GM12878 (cell line): Measurements from ENCODE around the gene OPRD1. TPM values are rescaled to one million over a fixed set of nuclear protein-coding genes. Genes with fewer than 3 reads are reported as not detected.

Source experiments
- ATAC-seq: fragments of 200-7000 bp; cut with Tn5 transposase; 3 replicates; pipeline ENCODE4 v1.9.1; 2020; ENCODE audit warnings: mild to moderate bottlenecking, moderate library complexity
- BruUV-seq: library from RNA; stranded (reverse); fragments of 400-500 nt; replicated peaks from 2 replicates; lab custom pipeline; 2021; lab: Mats Ljungman, UMichigan
- CTCF ChIA-PET: fragments of 300-600 bp; sonication (Branson Sonifier 250); formaldehyde crosslinking; extraction: SDS; loops from one replicate; lab custom pipeline; 2021; ENCODE audit warnings: inconsistent platforms; lab: Yijun Ruan, JAX
- POLR2A ChIA-PET: fragments of 350-600 bp; formaldehyde crosslinking; extraction: SDS; loops from one replicate; lab custom pipeline; 2021; ENCODE audit warnings: inconsistent platforms; lab: Charles Lee
- RAD21 ChIA-PET: fragments of 300-600 bp; sonication (Branson Sonifier 250); formaldehyde crosslinking; loops from one replicate; lab custom pipeline; 2023; ENCODE audit warnings: antibody characterized with exemption; ENCODE audit not compliant: unreplicated experiment; lab: Charles Lee
- SMC1A ChIA-PET: fragments of 300-600 bp; sonication (Branson Sonifier 250); formaldehyde crosslinking; loops from one replicate; lab custom pipeline; 2023; ENCODE audit not compliant: unreplicated experiment, uncharacterized antibody; lab: Charles Lee
- DNase-seq: peaks from one replicate; pipeline ENCODE4 v3.0.0-alpha.2; 2011; ENCODE audit warnings: low read depth, low spot score
- FAIRE-seq: peaks from 3 replicates; lab custom pipeline; 2011; peaks lifted over from hg19 to GRCh38; lab: Jason Lieb, UNC
- H2AFZ ChIP-seq: 2 replicates; pipeline ENCODE4 v1.6.0; 2011; ENCODE audit warnings: low read depth, low read length, control low read depth; ENCODE audit not compliant: control insufficient read depth
- H3K27ac ChIP-seq: 2 replicates; pipeline ENCODE4 v1.5.1; 2011; ENCODE audit warnings: control low read depth; ENCODE audit not compliant: control insufficient read depth, insufficient read depth
- H3K27me3 ChIP-seq, 2 experiments: replicated peaks in 1 of 2; 2 replicates each; pipeline versions ENCODE4 v1.6.0 to v1.6.1; 2011; ENCODE audit warnings: low read length in 1 of 2; ENCODE audit not compliant: control insufficient read depth in 2 of 2, insufficient read depth in 2 of 2
- H3K36me3 ChIP-seq, 2 experiments: 2 replicates each; pipeline ENCODE4 v1.5.1; 2011; ENCODE audit warnings: low read length in 1 of 2; ENCODE audit not compliant: control insufficient read depth in 2 of 2, insufficient read depth in 2 of 2
- H3K4me1 ChIP-seq: 2 replicates; pipeline ENCODE4 v1.6.1; 2011; ENCODE audit warnings: mild to moderate bottlenecking, low read length, moderate library complexity, mixed read lengths; ENCODE audit not compliant: control insufficient read depth, insufficient read depth
- H3K4me2 ChIP-seq: 2 replicates; pipeline ENCODE4 v1.6.0; 2011; ENCODE audit warnings: control low read depth; ENCODE audit not compliant: control insufficient read depth, insufficient read depth
- H3K4me3 ChIP-seq: fragments of 200-600 bp; sonication (generic); 2 replicates; pipeline ENCODE4 v1.5.1; 2016
- H3K79me2 ChIP-seq: 2 replicates; pipeline ENCODE4 v1.6.0; 2011; ENCODE audit warnings: low read length; ENCODE audit not compliant: control insufficient read depth, insufficient read depth
- H3K9ac ChIP-seq: 2 replicates; pipeline ENCODE4 v1.8.0; 2011; ENCODE audit warnings: low read length, control low read depth, mixed read lengths; ENCODE audit not compliant: control insufficient read depth, insufficient read depth
- H3K9me3 ChIP-seq: replicated peaks from 3 replicates; pipeline ENCODE4 v1.5.1; 2011; ENCODE audit warnings: mild to moderate bottlenecking, low read length; ENCODE audit not compliant: control insufficient read depth, insufficient read depth
- H4K20me1 ChIP-seq: 2 replicates; pipeline ENCODE4 v1.6.0; 2011; ENCODE audit not compliant: control insufficient read depth, insufficient read depth
- CBX5 ChIP-seq: sonication (generic); IDR thresholded peaks from 2 replicates; pipeline ENCODE4 v1.6.1; 2016; ENCODE audit warnings: low read depth, moderate library complexity, mild to moderate bottlenecking, inconsistent platforms
- CHD4 ChIP-seq: fragments of 200-600 bp; sonication (generic); IDR thresholded peaks from 2 replicates; pipeline ENCODE4 v1.6.1; 2016; ENCODE audit warnings: mild to moderate bottlenecking
- FOXM1 ChIP-seq: IDR thresholded peaks from 2 replicates; pipeline ENCODE4 v1.6.1; 2012; ENCODE audit warnings: low read depth, mild to moderate bottlenecking, inconsistent platforms, low read length, moderate library complexity
- HDAC6 ChIP-seq: fragments of 200-600 bp; sonication (generic); IDR thresholded peaks from one replicate; pipeline ENCODE4 v1.8.0; 2017; ENCODE audit warnings: antibody characterized with exemption; ENCODE audit not compliant: unreplicated experiment
- IKZF1 ChIP-seq: fragments of 450-650 bp; conservative IDR thresholded peaks from 2 replicates; pipeline ENCODE4 v1.6.1; 2017; ENCODE audit warnings: antibody characterized with exemption, mild to moderate bottlenecking
- KLF5 ChIP-seq: fragments of 450-650 bp; IDR thresholded peaks from 2 replicates; pipeline ENCODE4 v1.6.1; 2014; ENCODE audit warnings: mild to moderate bottlenecking; ENCODE audit not compliant: partially characterized antibody
- MTA3 ChIP-seq: IDR thresholded peaks from 2 replicates; pipeline ENCODE4 v1.6.1; 2012; ENCODE audit warnings: low read length, inconsistent platforms, borderline replicate concordance
- MYB ChIP-seq: fragments of 150-350 bp; IDR thresholded peaks from 2 replicates; pipeline ENCODE4 v1.6.1; 2014; ENCODE audit warnings: mild to moderate bottlenecking, low read depth, low read length, borderline replicate concordance
- NFXL1 ChIP-seq: fragments of 450-650 bp; IDR thresholded peaks from 2 replicates; pipeline ENCODE4 v1.6.1; 2017; ENCODE audit warnings: antibody characterized with exemption, mild to moderate bottlenecking, borderline replicate concordance
- NFYA ChIP-seq: IDR thresholded peaks from 2 replicates; pipeline ENCODE4 v1.6.1; 2011; ENCODE audit warnings: low read depth, mild to moderate bottlenecking, low read length, improper control_type of control experiment, borderline replicate concordance
- PML ChIP-seq: IDR thresholded peaks from 2 replicates; pipeline ENCODE4 v1.6.1; 2012; ENCODE audit warnings: low read length, inconsistent platforms
- POU2F2 ChIP-seq: IDR thresholded peaks from 3 replicates; pipeline ENCODE4 v1.6.1; 2011; ENCODE audit warnings: low read depth, mild to moderate bottlenecking, low read length, borderline replicate concordance
- RBBP5 ChIP-seq: fragments of 200-600 bp; sonication (generic); conservative IDR thresholded peaks from 2 replicates; pipeline ENCODE4 v1.6.1; 2016
- RFX5 ChIP-seq: IDR thresholded peaks from 2 replicates; pipeline ENCODE4 v1.6.1; 2011; ENCODE audit warnings: low read depth, low read length, improper control_type of control experiment
- SIX5 ChIP-seq: IDR thresholded peaks from 2 replicates; pipeline ENCODE4 v1.6.1; 2011; ENCODE audit warnings: mild to moderate bottlenecking, low read depth, low read length, moderate library complexity; ENCODE audit not compliant: severe bottlenecking
- TCF7 ChIP-seq: IDR thresholded peaks from 2 replicates; pipeline ENCODE4 v1.6.1; 2014; ENCODE audit warnings: antibody characterized with exemption, borderline replicate concordance
- USF1 ChIP-seq: IDR thresholded peaks from 2 replicates; pipeline ENCODE4 v1.6.1; 2011; ENCODE audit warnings: borderline replicate concordance, low read depth, mild to moderate bottlenecking, moderate library complexity, mixed read lengths, low read length; ENCODE audit not compliant: insufficient read depth; ENCODE audit errors: extremely low read length
- WGBS: methylation state at CpG from one replicate; pipeline ENCODE4 v1.1.6; 2016; ENCODE audit warnings: low lambda C conversion rate; ENCODE audit not compliant: insufficient replicate concordance, insufficient coverage; ENCODE audit errors: missing lambda C conversion rate; 5-methylcytosine and 5-hydroxymethylcytosine counted together
- in situ Hi-C: fragments of 300-500 bp; cut with MboI; formaldehyde crosslinking; loops from 9 replicates; pipeline ENCODE4 v1.14.3; 2018; ENCODE audit warnings: mixed read lengths
- intact Hi-C: fragments of 100-400 bp; cut with micrococcal nuclease; formaldehyde crosslinking; loops from one replicate; pipeline ENCODE4 v1.14.2; 2022; ENCODE audit not compliant: unreplicated experiment
- polyA plus RNA-seq, 11 experiments: library from polyadenylated mRNA; depleted of rRNA in 4 of 11; unstranded in 6 of 11; stranded (reverse) in 5 of 11; fragments of >200 nt; fragmentation: Nextera tagmentation in 4 of 11; fragmentation: Illumina TruSeq in 1 of 11; extraction: Ambion mirVana in 4 of 11; extraction: Trizol in 1 of 11; gene quantifications; 1 replicate in 1 of 11; 2 replicates in 10 of 11; pipeline versions ENCODE4 v1.2.1 to v1.2.3, GENCODE V29; 2011 to 2016; ENCODE audit warnings: inconsistent platforms in 2 of 11, missing spikeins in 2 of 11, low read depth in 1 of 11
- total RNA-seq, 4 experiments: library from RNA; depleted of rRNA in 3 of 4; stranded (reverse); fragments of >200 nt in 3 of 4; fragmentation: Illumina TruSeq in 1 of 4; extraction: Trizol in 1 of 4; gene quantifications; 2 replicates each; pipeline versions ENCODE4 v1.2.1 to v1.2.3, GENCODE V29; 2013 to 2021
- TF ChIP-seq, protein P1 (sequence below): fragments of 150-350 bp; IDR thresholded peaks from 2 replicates; pipeline ENCODE4 v1.6.1; 2016; ENCODE audit warnings: low read depth, low read length

Gene OPRD1
- total and polyA plus RNA-seq, 10 of the 15 experiments (the other 5 are each of a cell fraction or from before 2014, with no cell fraction given): 0.02 TPM; not detected in 8

GRCh38 chr1:28894785-28895184 is 82.8 kb downstream of the OPRD1 start:
- no peak for ATAC-seq
- Histone ChIP-seq H3K4me1 (no peaks in the 10 kb centered on the region), H3K4me3 (no peak overlapping the region), H4K20me1 (no peaks in the 10 kb centered on the region), H2AFZ (no peak overlapping the region), H3K27ac (no peak overlapping the region), H3K4me2 (no peak overlapping the region), H3K36me3 (no peaks in the 10 kb centered on the region), H3K9ac (no peak overlapping the region), H3K79me2 (no peaks in the 10 kb centered on the region), H3K27me3 (no peaks in the 10 kb centered on the region), H3K9me3 (no peaks in the 10 kb centered on the region)
- ChIA-PET POLR2A (interaction anchor here (0.6 kb wide), 1 partner anchor 13 kb away, joined by 3 read pairs; no protein-coding TSS in a partner anchor), RAD21 (interaction anchor here (3.3 kb wide), 1 partner anchor 138 kb away, joined by 21 read pairs; no protein-coding TSS in a partner anchor), CTCF (interaction anchor here (1.8 to 6.2 kb wide), 4 partner anchors 9 to 308 kb away, joined by 4 to 63 read pairs (median 8); no protein-coding TSS in a partner anchor), SMC1A (interaction anchor here (0.6 to 2.2 kb wide), 4 partner anchors 19 to 152 kb away, joined by 3 to 12 read pairs (median 4); partner anchors contain the start of gene EPB41)
- WGBS: 69% methylated on average over 2 of the region's 2 CpGs
- FAIRE-seq: no peak
- DNase-seq: no peak
- TF ChIP-seq MTA3: no peak
- no peak for TF ChIP-seq RFX5
- TF ChIP-seq, protein P1, sequence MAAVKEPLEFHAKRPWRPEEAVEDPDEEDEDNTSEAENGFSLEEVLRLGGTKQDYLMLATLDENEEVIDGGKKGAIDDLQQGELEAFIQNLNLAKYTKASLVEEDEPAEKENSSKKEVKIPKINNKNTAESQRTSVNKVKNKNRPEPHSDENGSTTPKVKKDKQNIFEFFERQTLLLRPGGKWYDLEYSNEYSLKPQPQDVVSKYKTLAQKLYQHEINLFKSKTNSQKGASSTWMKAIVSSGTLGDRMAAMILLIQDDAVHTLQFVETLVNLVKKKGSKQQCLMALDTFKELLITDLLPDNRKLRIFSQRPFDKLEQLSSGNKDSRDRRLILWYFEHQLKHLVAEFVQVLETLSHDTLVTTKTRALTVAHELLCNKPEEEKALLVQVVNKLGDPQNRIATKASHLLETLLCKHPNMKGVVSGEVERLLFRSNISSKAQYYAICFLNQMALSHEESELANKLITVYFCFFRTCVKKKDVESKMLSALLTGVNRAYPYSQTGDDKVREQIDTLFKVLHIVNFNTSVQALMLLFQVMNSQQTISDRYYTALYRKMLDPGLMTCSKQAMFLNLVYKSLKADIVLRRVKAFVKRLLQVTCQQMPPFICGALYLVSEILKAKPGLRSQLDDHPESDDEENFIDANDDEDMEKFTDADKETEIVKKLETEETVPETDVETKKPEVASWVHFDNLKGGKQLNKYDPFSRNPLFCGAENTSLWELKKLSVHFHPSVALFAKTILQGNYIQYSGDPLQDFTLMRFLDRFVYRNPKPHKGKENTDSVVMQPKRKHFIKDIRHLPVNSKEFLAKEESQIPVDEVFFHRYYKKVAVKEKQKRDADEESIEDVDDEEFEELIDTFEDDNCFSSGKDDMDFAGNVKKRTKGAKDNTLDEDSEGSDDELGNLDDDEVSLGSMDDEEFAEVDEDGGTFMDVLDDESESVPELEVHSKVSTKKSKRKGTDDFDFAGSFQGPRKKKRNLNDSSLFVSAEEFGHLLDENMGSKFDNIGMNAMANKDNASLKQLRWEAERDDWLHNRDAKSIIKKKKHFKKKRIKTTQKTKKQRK: no peak
- TF ChIP-seq RBBP5: no peak
- no peak for TF ChIP-seq HDAC6
- TF ChIP-seq SIX5: no peak
- TF ChIP-seq PML: no peak
- TF ChIP-seq IKZF1: no peak
- no peak for TF ChIP-seq KLF5
- no peak for TF ChIP-seq FOXM1
- no peak for TF ChIP-seq TCF7
- TF ChIP-seq NFXL1: no peak
- TF ChIP-seq MYB: no peak
- TF ChIP-seq POU2F2: no peak
- no peak for TF ChIP-seq CHD4
- TF ChIP-seq NFYA: no peak
- no peak for TF ChIP-seq CBX5
- no peak for TF ChIP-seq USF1
- in situ Hi-C loops (no loop called here), intact Hi-C loops (no loop called here)
- no TSS peak for BruUV-seq
